HepG2 (cell line): ENCODE data around the gene ZNF217. TPM values are rescaled to one million over a fixed set of nuclear protein-coding genes. Genes with fewer than 3 reads are reported as not detected.

Experiments used
- ARID3A ChIP-seq: IDR thresholded peaks from 2 replicates; pipeline ENCODE4 v1.6.1; 2012; ENCODE audit warnings: low read depth, low read length, improper control_type of control experiment
- FIP1L1 ChIP-seq: fragments of 200-400 bp; formaldehyde crosslinking; IDR thresholded peaks from 2 replicates; pipeline ENCODE4 v1.6.1; 2018; ENCODE audit warnings: low read depth, mild to moderate bottlenecking, low read length, moderate library complexity, borderline replicate concordance; ENCODE audit not compliant: insufficient read depth
- GMEB1 ChIP-seq: sonication (generic); formaldehyde crosslinking; IDR thresholded peaks from 2 replicates; pipeline ENCODE4 v1.5.1; 2020; ENCODE audit warnings: missing genetic modification reagents, mild to moderate bottlenecking, borderline replicate concordance
- NFKB2 ChIP-seq: sonication (generic); formaldehyde crosslinking; IDR thresholded peaks from 2 replicates; pipeline ENCODE4 v1.4.0; 2020; ENCODE audit warnings: missing genetic modification reagents, borderline replicate concordance
- NFYC ChIP-seq: IDR thresholded peaks from 2 replicates; pipeline ENCODE4 v1.6.1; 2016; ENCODE audit warnings: missing genetic modification reagents, missing compliant biosample characterization
- PHF5A ChIP-seq: IDR thresholded peaks from one replicate; pipeline ENCODE4 v1.6.1; 2018; ENCODE audit warnings: low read depth, missing genetic modification reagents; ENCODE audit not compliant: unreplicated experiment
- RBFOX2 ChIP-seq: fragments of 200-400 bp; formaldehyde crosslinking; IDR thresholded peaks from 2 replicates; pipeline ENCODE4 v1.6.1; 2017; ENCODE audit warnings: low read depth, mild to moderate bottlenecking, low read length
- REL ChIP-seq: sonication (generic); formaldehyde crosslinking; conservative IDR thresholded peaks from 2 replicates; pipeline ENCODE4 v1.8.0; 2022; ENCODE audit warnings: mild to moderate bottlenecking, missing genetic modification reagents, moderate library complexity
- RFXANK ChIP-seq: IDR thresholded peaks from 2 replicates; pipeline ENCODE4 v1.6.1; 2016
- RXRB ChIP-seq: IDR thresholded peaks from 2 replicates; pipeline ENCODE4 v1.6.1; 2016; ENCODE audit warnings: borderline replicate concordance, missing genetic modification reagents, missing compliant biosample characterization
- SOX13 ChIP-seq, 3 experiments: fragments of 450-650 bp in 1 of 3; sonication (generic) in 1 of 3; formaldehyde crosslinking in 1 of 3; IDR thresholded peaks in 2 of 3; conservative IDR thresholded peaks in 1 of 3; 2 replicates each; pipeline versions ENCODE4 v1.5.0 to v1.6.1; 2016 to 2020; ENCODE audit warnings: antibody characterized with exemption in 1 of 3, mild to moderate bottlenecking in 1 of 3, missing compliant biosample characterization in 1 of 3, missing genetic modification reagents in 1 of 3, moderate library complexity in 1 of 3
- TARDBP ChIP-seq: sonication (generic); formaldehyde crosslinking; IDR thresholded peaks from 2 replicates; pipeline ENCODE4 v1.8.0; 2022; ENCODE audit warnings: mild to moderate bottlenecking, missing genetic modification reagents
- TERF1 ChIP-seq: sonication (generic); formaldehyde crosslinking; IDR thresholded peaks from 2 replicates; pipeline ENCODE4 v1.8.0; 2022; ENCODE audit warnings: mild to moderate bottlenecking, missing genetic modification reagents, moderate library complexity
- TRIM22 ChIP-seq: fragments of 450-650 bp; IDR thresholded peaks from 2 replicates; pipeline ENCODE4 v1.6.1; 2017
- ZFYVE20 ChIP-seq: sonication (generic); formaldehyde crosslinking; IDR thresholded peaks from 2 replicates; pipeline ENCODE4 v1.8.0; 2023; ENCODE audit warnings: low read depth, mild to moderate bottlenecking, moderate library complexity, missing genetic modification reagents, borderline replicate concordance
- ZNF20 ChIP-seq: sonication (generic); formaldehyde crosslinking; IDR thresholded peaks from 2 replicates; pipeline ENCODE4 v1.4.0; 2020; ENCODE audit warnings: mild to moderate bottlenecking, moderate library complexity, missing genetic modification reagents
- ZNF460 ChIP-seq: sonication (generic); formaldehyde crosslinking; IDR thresholded peaks from 2 replicates; pipeline ENCODE4 v1.5.1; 2020; ENCODE audit warnings: missing genetic modification reagents, mild to moderate bottlenecking, borderline replicate concordance
- ZNF484 ChIP-seq: sonication (generic); formaldehyde crosslinking; IDR thresholded peaks from 2 replicates; pipeline ENCODE4 v1.5.1; 2020; ENCODE audit warnings: mild to moderate bottlenecking, low read depth, missing genetic modification reagents, borderline replicate concordance
- ZNF652 ChIP-seq: IDR thresholded peaks from 2 replicates; pipeline ENCODE4 v1.6.1; 2016; ENCODE audit warnings: low read depth, borderline replicate concordance
- ZNF781 ChIP-seq: sonication (generic); formaldehyde crosslinking; IDR thresholded peaks from 2 replicates; pipeline ENCODE4 v1.5.1; 2020; ENCODE audit warnings: borderline replicate concordance, mild to moderate bottlenecking, missing genetic modification reagents; ENCODE audit errors: not compliant biosample characterization
- ZNF784 ChIP-seq: sonication (generic); formaldehyde crosslinking; IDR thresholded peaks from 2 replicates; pipeline ENCODE4 v1.5.1; 2020; ENCODE audit warnings: missing genetic modification reagents, mild to moderate bottlenecking, borderline replicate concordance
- ZNF878 ChIP-seq: sonication (generic); formaldehyde crosslinking; IDR thresholded peaks from 2 replicates; pipeline ENCODE4 v1.8.1; 2023; ENCODE audit warnings: mild to moderate bottlenecking, missing genetic modification reagents, moderate library complexity
- polyA plus RNA-seq, 8 experiments: library from polyadenylated mRNA; depleted of rRNA in 3 of 8; stranded (reverse) in 7 of 8; unstranded in 1 of 8; fragments of >200 nt; fragmentation: Illumina TruSeq in 4 of 8; extraction: Trizol in 4 of 8; gene quantifications; 2 replicates each; pipeline versions ENCODE4 v1.2.1 to v1.2.3, GENCODE V29; 2011 to 2016; ENCODE audit warnings: low read depth in 4 of 8, missing spikeins in 1 of 8, mixed read lengths in 1 of 8; ENCODE audit not compliant: insufficient read depth in 1 of 8
- total RNA-seq, 5 experiments: library from RNA; depleted of rRNA; stranded (reverse); fragments of >200 nt; fragmentation: Illumina TruSeq; extraction: Trizol; gene quantifications; 2 replicates each; pipeline ENCODE4 v1.2.3, GENCODE V29; 2016; ENCODE audit warnings: low read depth in 1 of 5

ZNF217 gene
- total and polyA plus RNA-seq, 2 of the 13 experiments (the other 11 are each of a cell fraction or from before 2014, with no cell fraction given) = 22.3 to 29.8 TPM

GRCh38 chr20:53578492-53579222, 15.0 kb downstream of the ZNF217 start (continued):
- TF ChIP-seq TERF1 (CRISPR knock-in tag) = no peak
- peak; percentile 25 for TF ChIP-seq ZNF781 (CRISPR knock-in tag)
- no peak for TF ChIP-seq TRIM22
- no peak for TF ChIP-seq FIP1L1
- no peak for TF ChIP-seq ZNF878
- TF ChIP-seq PHF5A = no peak
- TF ChIP-seq SOX13 (IDR thresholded peaks at IDR 0.05) = peak; percentile 84
- TF ChIP-seq SOX13 (CRISPR knock-in tag; conservative IDR thresholded peaks at IDR 0.05 in 1 of 2, IDR thresholded peaks at IDR 0.05 in 1 of 2) = peak in 1 of 2 experiments; percentile 94; a peak in 2 of 4 replicates
- TF ChIP-seq GMEB1 = no peak
- TF ChIP-seq NFYC (CRISPR knock-in tag) = no peak
- no peak for TF ChIP-seq NFKB2 (CRISPR knock-in tag)
- TF ChIP-seq REL = no peak
- TF ChIP-seq RFXANK (CRISPR knock-in tag) = no peak
- TF ChIP-seq ZNF20 (CRISPR knock-in tag) = no peak
- TF ChIP-seq ZNF460 (CRISPR knock-in tag) = no peak
- TF ChIP-seq RBFOX2 = 0 out of 2 replicates have a peak, but pooled peaks have one; percentile 28
- peak; percentile 45; the same call in 1 of the 2 replicates for TF ChIP-seq RXRB (CRISPR knock-in tag)
- no peak for TF ChIP-seq ZNF484 (CRISPR knock-in tag)
- TF ChIP-seq ZNF652 (CRISPR knock-in tag) = no peak; the same call in 1 of the 2 replicates
- TF ChIP-seq TARDBP (CRISPR knock-in tag) = no peak
- peak; percentile 82; the same call in 1 of the 2 replicates for TF ChIP-seq ARID3A
- no peak for TF ChIP-seq ZFYVE20 (CRISPR knock-in tag)
- TF ChIP-seq ZNF784 (CRISPR knock-in tag) = no peak
